SK-N-SH (cell line): Measurements from ENCODE around the gene KRT27. TPM values are rescaled to one million over a fixed set of nuclear protein-coding genes. Genes with fewer than 3 reads are reported as not detected.

Experiments
- CTCF ChIA-PET: fragments of 300-600, 350-600 bp; formaldehyde crosslinking; extraction: SDS; loops from one replicate; lab custom pipeline; 2021; lab: Yijun Ruan, JAX
- POLR2A ChIA-PET: fragments of 350-600 bp; sonication (Branson Sonifier 250); formaldehyde crosslinking; extraction: SDS; loops from one replicate; lab custom pipeline; 2020; ENCODE audit warnings: antibody characterized with exemption, inconsistent platforms; lab: Yijun Ruan, JAX
- DNase-seq: peaks from one replicate; pipeline ENCODE4 v3.0.0; 2012
- H2AFZ ChIP-seq: fragments of 200-600 bp; sonication (generic); 2 replicates; pipeline ENCODE4 v1.8.1; 2016; ENCODE audit warnings: antibody characterized with exemption, mild to moderate bottlenecking, low read depth
- H3F3A ChIP-seq: fragments of 200-600 bp; sonication (generic); replicated peaks from 2 replicates; pipeline ENCODE3; 2016; ENCODE audit warnings: antibody characterized with exemption, mild to moderate bottlenecking; ENCODE audit not compliant: insufficient read depth
- H3K27ac ChIP-seq, 2 experiments: fragments of 200-500 bp in 1 of 2; fragments of 200-600 bp in 1 of 2; sonication (Bioruptor generic) in 1 of 2; sonication (generic), shearing (Covaris generic) in 1 of 2; 2 replicates each; pipeline versions ENCODE4 v1.5.1 to v1.6.1; 2014 to 2016; ENCODE audit warnings: low read depth in 2 of 2, inconsistent platforms in 1 of 2, low read length in 1 of 2, mild to moderate bottlenecking in 1 of 2, mixed read lengths in 1 of 2
- H3K27me3 ChIP-seq: fragments of 200-600 bp; sonication (generic), shearing (Covaris generic); 2 replicates; pipeline ENCODE4 v1.6.1; 2016; ENCODE audit warnings: mixed run types; ENCODE audit not compliant: insufficient read depth
- H3K36me3 ChIP-seq, 2 experiments: fragments of 200-500 bp in 1 of 2; fragments of 200-600 bp in 1 of 2; sonication (Bioruptor generic) in 1 of 2; sonication (generic) in 1 of 2; replicated peaks in 1 of 2; 2 replicates each; pipeline versions ENCODE3 to v1.5.1; 2014 to 2016; ENCODE audit warnings: low read length in 1 of 2, mild to moderate bottlenecking in 1 of 2; ENCODE audit not compliant: insufficient read depth in 2 of 2, control insufficient read depth in 1 of 2
- H3K4me1 ChIP-seq, 2 experiments: fragments of 200-500 bp in 1 of 2; fragments of 200-600 bp in 1 of 2; sonication (Bioruptor generic) in 1 of 2; sonication (generic), shearing (Covaris generic) in 1 of 2; 2 replicates each; pipeline versions ENCODE4 v1.5.1 to v1.6.1; 2014 to 2016; ENCODE audit warnings: low read depth in 1 of 2, low read length in 1 of 2, mixed run types in 1 of 2; ENCODE audit not compliant: insufficient read depth in 2 of 2, control insufficient read depth in 1 of 2
- H3K4me2 ChIP-seq: fragments of 200-600 bp; sonication (generic), shearing (Covaris generic); 2 replicates; pipeline ENCODE4 v1.6.1; 2017; ENCODE audit warnings: mixed run types
- H3K4me3 ChIP-seq, 2 experiments: fragments of 200-500 bp in 1 of 2; fragments of 200-600 bp in 1 of 2; sonication (Bioruptor generic) in 1 of 2; sonication (generic), shearing (Covaris generic) in 1 of 2; 2 replicates each; pipeline versions ENCODE4 v1.5.1 to v1.8.1; 2014 to 2016; ENCODE audit warnings: low read depth in 2 of 2, inconsistent platforms in 1 of 2, low read length in 1 of 2, mild to moderate bottlenecking in 1 of 2, mixed read lengths in 1 of 2, moderate library complexity in 1 of 2
- H3K79me2 ChIP-seq: fragments of 200-600 bp; sonication (generic); 2 replicates; pipeline ENCODE4 v1.8.1; 2017; ENCODE audit warnings: mild to moderate bottlenecking; ENCODE audit not compliant: insufficient read depth
- H3K9ac ChIP-seq: fragments of 200-600 bp; sonication (generic); 2 replicates; pipeline ENCODE4 v1.6.1; 2017; ENCODE audit warnings: mixed run types
- H3K9me2 ChIP-seq: fragments of 200-600 bp; sonication (generic); 2 replicates; pipeline ENCODE4 v1.6.1; 2017; ENCODE audit warnings: mixed run types
- H3K9me3 ChIP-seq: fragments of 200-600 bp; sonication (generic); 2 replicates; pipeline ENCODE4 v1.6.1; 2017; ENCODE audit warnings: mixed run types, mild to moderate bottlenecking, moderate library complexity
- H4K20me1 ChIP-seq: fragments of 200-600 bp; sonication (generic); 2 replicates; pipeline ENCODE4 v1.6.1; 2017; ENCODE audit warnings: mild to moderate bottlenecking, mixed run types; ENCODE audit not compliant: insufficient read depth
- ELF1 ChIP-seq: IDR thresholded peaks from 2 replicates; pipeline ENCODE4 v1.4.0; 2012
- EP300 ChIP-seq, 2 experiments: IDR thresholded peaks; 2 replicates each; pipeline versions ENCODE4 v1.4.0 to v1.6.1; 2012; ENCODE audit warnings: borderline replicate concordance in 1 of 2, low read depth in 1 of 2, low read length in 1 of 2
- FOXJ3 ChIP-seq: sonication (generic); formaldehyde crosslinking; IDR thresholded peaks from 2 replicates; pipeline ENCODE4 v1.5.1; 2020; ENCODE audit warnings: mild to moderate bottlenecking, missing genetic modification reagents
- FOXM1 ChIP-seq: IDR thresholded peaks from 2 replicates; pipeline ENCODE4 v1.4.0; 2012; ENCODE audit warnings: low read depth, mild to moderate bottlenecking
- GABPA ChIP-seq: IDR thresholded peaks from 2 replicates; pipeline ENCODE4 v1.4.0; 2012; ENCODE audit warnings: low read depth, mild to moderate bottlenecking
- MXI1 ChIP-seq: IDR thresholded peaks from 2 replicates; pipeline ENCODE4 v1.6.1; 2012; ENCODE audit warnings: mild to moderate bottlenecking, low read depth, low read length, improper control_type of control experiment
- NRF1 ChIP-seq: IDR thresholded peaks from 2 replicates; pipeline ENCODE4 v1.6.1; 2012; ENCODE audit warnings: low read depth, mild to moderate bottlenecking, low read length
- RCOR1 ChIP-seq: fragments of 150-350 bp; IDR thresholded peaks from 2 replicates; pipeline ENCODE4 v1.6.1; 2017; ENCODE audit warnings: antibody characterized with exemption, low read length
- RFX5 ChIP-seq: IDR thresholded peaks from 2 replicates; pipeline ENCODE4 v1.6.1; 2012; ENCODE audit warnings: mild to moderate bottlenecking, improper control_type of control experiment, low read length
- SMC3 ChIP-seq: IDR thresholded peaks from 2 replicates; pipeline ENCODE4 v1.6.1; 2012; ENCODE audit warnings: low read depth, low read length, improper control_type of control experiment
- TAF1 ChIP-seq: IDR thresholded peaks from 2 replicates; pipeline ENCODE4 v1.6.1; 2012; ENCODE audit warnings: low read depth, mild to moderate bottlenecking, low read length, moderate library complexity, borderline replicate concordance
- USF1 ChIP-seq: IDR thresholded peaks from 2 replicates; pipeline ENCODE4 v1.4.0; 2012; ENCODE audit warnings: low read depth, borderline replicate concordance
- YY1 ChIP-seq: IDR thresholded peaks from 2 replicates; pipeline ENCODE4 v1.4.0; 2012; ENCODE audit warnings: low read depth, mild to moderate bottlenecking
- WGBS: methylation state at CpG from one replicate; pipeline ENCODE4 v1.1.6; 2017; ENCODE audit warnings: low lambda C conversion rate; 5-methylcytosine and 5-hydroxymethylcytosine counted together
- polyA plus RNA-seq, 3 experiments: library from polyadenylated mRNA; depleted of rRNA; stranded (reverse); fragments of >200 nt; gene quantifications; 2 replicates each; pipeline ENCODE4 v1.2.3, GENCODE V29; 2012
- TF ChIP-seq, protein P1 (sequence below): IDR thresholded peaks from 2 replicates; pipeline ENCODE4 v1.4.0; 2012; ENCODE audit warnings: low read depth
- TF ChIP-seq, protein P2 (sequence below): IDR thresholded peaks from 2 replicates; pipeline ENCODE4 v1.4.0; 2012; ENCODE audit warnings: low read depth, borderline replicate concordance

Gene KRT27
- polyA plus RNA-seq, 1 of the 3 experiments (the other 2 are of a cell fraction) = not detected

DNA sequence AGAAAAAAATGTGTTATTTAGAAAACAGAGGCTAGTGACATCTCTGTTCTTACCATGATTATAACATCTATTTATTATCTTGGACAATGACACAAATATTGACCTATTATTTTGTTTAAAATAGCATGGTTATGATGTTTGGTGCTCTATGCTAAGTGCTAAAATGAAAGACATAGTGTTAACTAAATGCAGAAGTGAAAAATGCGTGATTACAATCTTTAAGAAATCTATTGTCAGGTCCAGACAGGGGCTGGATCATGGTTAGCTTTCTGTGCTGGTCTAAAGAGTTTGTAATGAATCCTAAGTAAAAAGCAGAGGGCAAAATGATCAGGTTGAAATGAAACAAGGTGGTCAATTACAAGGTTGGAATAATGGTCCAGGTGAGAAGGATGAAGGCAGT is 18.0 kb upstream of the KRT27 start:
- Histone ChIP-seq H2AFZ (no peak overlapping the region), H3K4me2 (no peak overlapping the region), H3K4me1 (peaks cover 0 to 2% of the 10 kb centered on the region in 2 experiments; a peak in 1 of 4 replicates), H4K20me1 (no peaks in the 10 kb centered on the region), H3F3A (no peaks in the 10 kb centered on the region), H3K9me3 (no peaks in the 10 kb centered on the region), H3K27me3 (peaks cover 53% of the 10 kb centered on the region), H3K27ac (no peak overlapping the region), H3K4me3 (no peak overlapping the region), H3K9ac (no peak overlapping the region), H3K9me2 (no peaks in the 10 kb centered on the region), H3K36me3 (no peaks in the 10 kb centered on the region), H3K79me2 (no peaks in the 10 kb centered on the region)
- ChIA-PET CTCF (no interaction called here), POLR2A (no interaction called here)
- no peak for DNase-seq
- no peak for TF ChIP-seq RCOR1
- WGBS = 19% methylated on average over 1 of the region's 1 CpG

DNA sequence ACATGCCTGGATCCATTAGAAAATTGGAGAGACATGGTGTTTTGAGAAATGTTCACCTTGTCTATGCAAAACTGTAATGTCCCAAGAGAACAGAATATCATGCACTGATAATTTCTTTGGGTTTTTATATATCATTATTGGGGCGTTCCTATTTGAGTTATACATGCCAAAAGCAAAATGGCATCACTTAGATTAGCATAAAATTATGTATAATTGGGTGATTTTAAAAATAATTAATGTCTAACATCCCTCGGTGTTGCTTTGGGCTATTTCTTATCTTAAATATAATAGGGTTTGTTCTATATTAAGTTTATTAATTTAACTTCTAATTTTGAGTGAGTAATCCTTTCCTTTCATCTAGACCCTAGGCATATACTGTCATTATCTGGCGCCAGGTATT is 17.5 kb upstream of the KRT27 start, which contains the start of gene KRT28:
Gene KRT28, minus strand, starts transcription at position 101 of the 400 bp plus-strand sequence. Its CDS starts 66 bp downstream, at position 35.
- no peak for DNase-seq
- H2AFZ ChIP-seq = no peak within 1 kb of the TSS
- TF ChIP-seq EP300 (IDR thresholded peaks at IDR 0.05; ENCODE audit: borderline replicate concordance in 1 of 2, low read depth in 1 of 2, low read length in 1 of 2) (no peak), USF1 (no peak), YY1 (no peak), GABPA (no peak), FOXM1 (no peak), TAF1 (no peak), FOXJ3 (CRISPR knock-in tag) (no peak), SMC3 (no peak), NRF1 (no peak), ELF1 (no peak), MXI1 (no peak), RFX5 (no peak)
- TF ChIP-seq, protein P1, sequence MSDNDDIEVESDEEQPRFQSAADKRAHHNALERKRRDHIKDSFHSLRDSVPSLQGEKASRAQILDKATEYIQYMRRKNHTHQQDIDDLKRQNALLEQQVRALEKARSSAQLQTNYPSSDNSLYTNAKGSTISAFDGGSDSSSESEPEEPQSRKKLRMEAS = no peak
- TF ChIP-seq, protein P2, sequence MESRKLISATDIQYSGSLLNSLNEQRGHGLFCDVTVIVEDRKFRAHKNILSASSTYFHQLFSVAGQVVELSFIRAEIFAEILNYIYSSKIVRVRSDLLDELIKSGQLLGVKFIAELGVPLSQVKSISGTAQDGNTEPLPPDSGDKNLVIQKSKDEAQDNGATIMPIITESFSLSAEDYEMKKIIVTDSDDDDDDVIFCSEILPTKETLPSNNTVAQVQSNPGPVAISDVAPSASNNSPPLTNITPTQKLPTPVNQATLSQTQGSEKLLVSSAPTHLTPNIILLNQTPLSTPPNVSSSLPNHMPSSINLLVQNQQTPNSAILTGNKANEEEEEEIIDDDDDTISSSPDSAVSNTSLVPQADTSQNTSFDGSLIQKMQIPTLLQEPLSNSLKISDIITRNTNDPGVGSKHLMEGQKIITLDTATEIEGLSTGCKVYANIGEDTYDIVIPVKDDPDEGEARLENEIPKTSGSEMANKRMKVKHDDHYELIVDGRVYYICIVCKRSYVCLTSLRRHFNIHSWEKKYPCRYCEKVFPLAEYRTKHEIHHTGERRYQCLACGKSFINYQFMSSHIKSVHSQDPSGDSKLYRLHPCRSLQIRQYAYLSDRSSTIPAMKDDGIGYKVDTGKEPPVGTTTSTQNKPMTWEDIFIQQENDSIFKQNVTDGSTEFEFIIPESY = no peak
- ChIA-PET CTCF (no interaction called here), POLR2A (no interaction called here)
- H3K27ac ChIP-seq = no peak within 1 kb of the TSS
- no peaks in the 10 kb centered on the region for H3F3A ChIP-seq
- H3K9ac ChIP-seq = no peak within 1 kb of the TSS
- peaks cover 0 to 2% of the 10 kb centered on the region in 2 experiments; a peak in 1 of 4 replicates for H3K4me1 ChIP-seq
- H3K9me3 ChIP-seq = no peaks in the 10 kb centered on the region
- H4K20me1 ChIP-seq = no peaks in the 10 kb centered on the region
- no peak within 1 kb of the TSS for H3K4me3 ChIP-seq
- no peak within 1 kb of the TSS for H3K4me2 ChIP-seq
- H3K79me2 ChIP-seq = no peaks in the 10 kb centered on the region
- H3K36me3 ChIP-seq = no peaks in the 10 kb centered on the region
- no peaks in the 10 kb centered on the region for H3K9me2 ChIP-seq
- H3K27me3 ChIP-seq = peaks cover 55% of the 10 kb centered on the region
- 12% methylated on average over 3 of the region's 3 CpGs for WGBS
